GM12872 (cell line): ENCODE measurements around the gene JMJD6.

Experiments
- CTCF ChIP-seq: IDR thresholded peaks from 3 replicates; pipeline ENCODE4 v1.5.1; 2011; ENCODE audit warnings: low read depth, mild to moderate bottlenecking, low read length, moderate library complexity; ENCODE audit not compliant: insufficient read depth

JMJD6 gene

GRCh38 chr17:76726231-76726775 lies at the start of gene JMJD6:
Gene JMJD6, minus strand, starts transcription at chr17:76726606. Its CDS starts 131 bp downstream, at chr17:76726475.
- no peak for TF ChIP-seq CTCF

- TF ChIP-seq CTCF, result no peak
These were observed 48.7 kb upstream of the JMJD6 start for GRCh38 chr17:76775021-76775600.

- TF ChIP-seq CTCF, result no peak
These were observed 46.6 kb upstream of the JMJD6 start for GRCh38 chr17:76772842-76773525.

- TF ChIP-seq CTCF, result no peak
These were observed 32.2 kb upstream of the JMJD6 start for GRCh38 chr17:76758570-76758969.

- TF ChIP-seq CTCF, result no peak
These were observed 30.9 kb upstream of the JMJD6 start for GRCh38 chr17:76757256-76757655.

GRCh38 chr17:76755285-76755684 lies 28.9 kb upstream of the JMJD6 start:
- no peak for TF ChIP-seq CTCF

GRCh38 chr17:76753061-76753961 lies 26.9 kb upstream of the JMJD6 start:
- no peak for TF ChIP-seq CTCF
